ENCODE results near the gene MTRF1.
"Not testable (repeated sequence)": the region's sequence is repeated elsewhere in the genome, so short reads cannot be mapped to it uniquely, and the experiment has no call there.

MTRF1 gene

GRCh38 chr13:41222259-41222852 lies 41.0 kb downstream of the MTRF1 start:
- DNase-seq = peak; percentile 72

- DNase-seq = no peak
Measured at GRCh38 chr13:41220401-41220800, 43.0 kb downstream of the MTRF1 start.

GRCh38 chr13:41216160-41216559 lies 47.2 kb downstream of the MTRF1 start:
- no peak for DNase-seq

GRCh38 chr13:41213919-41214318 lies 49.5 kb downstream of the MTRF1 start:
- DNase-seq = no peak

- DNase-seq = no peak
Measured at GRCh38 chr13:41213316-41213715, 50.1 kb downstream of the MTRF1 start.

- no peak for DNase-seq
Measured at GRCh38 chr13:41212881-41213280, 50.5 kb downstream of the MTRF1 start.

GRCh38 chr13:41211062-41211461 lies 52.3 kb downstream of the MTRF1 start:
- no peak for DNase-seq

GRCh38 chr13:41206467-41206866 lies 56.9 kb downstream of the MTRF1 start:
- no peak for DNase-seq

GRCh38 chr13:41203810-41204209 lies 59.6 kb downstream of the MTRF1 start:
- DNase-seq = no peak

- DNase-seq = no peak
Measured at GRCh38 chr13:41200126-41200525, 63.2 kb downstream of the MTRF1 start.

GRCh38 chr13:41199526-41199925 lies 63.9 kb downstream of the MTRF1 start:
- DNase-seq = no peak

GRCh38 chr13:41199079-41199478 lies 64.3 kb downstream of the MTRF1 start:
- DNase-seq = no peak

GRCh38 chr13:41196620-41197019 lies 66.8 kb downstream of the MTRF1 start:
- DNase-seq = peak; percentile 12

- DNase-seq = no peak
Measured at GRCh38 chr13:41196011-41196410, 67.4 kb downstream of the MTRF1 start.

GRCh38 chr13:41193919-41194824 lies 69.2 kb downstream of the MTRF1 start, which contains the start of gene KBTBD7:
TSS of gene KBTBD7 (minus strand) at chr13:41194569. CDS start at chr13:41194257, 312 bp downstream.
- DNase-seq = peak; percentile 90

- DNase-seq = no peak
Measured at GRCh38 chr13:41193469-41193868, 69.9 kb downstream of the MTRF1 start.

GRCh38 chr13:41188584-41188983 lies 74.8 kb downstream of the MTRF1 start:
- DNase-seq = no peak

GRCh38 chr13:41186481-41186880 lies 76.9 kb downstream of the MTRF1 start:
- no peak for DNase-seq

- no peak for DNase-seq
Measured at GRCh38 chr13:41182231-41182630, 81.1 kb downstream of the MTRF1 start.

GRCh38 chr13:41179593-41180250 lies 83.7 kb downstream of the MTRF1 start:
- DNase-seq = no peak

- DNase-seq = no peak
Measured at GRCh38 chr13:41178040-41178439, 85.3 kb downstream of the MTRF1 start.

GRCh38 chr13:41177616-41178015 lies 85.8 kb downstream of the MTRF1 start:
- DNase-seq = no peak

- not testable (repeated sequence) for DNase-seq
Measured at GRCh38 chr13:41175576-41175975, 87.8 kb downstream of the MTRF1 start.
